Left renal pelvis (tissue), 4 donors: ENCODE measurements around the gene SLC25A51. TPM values are rescaled to one million over a fixed set of nuclear protein-coding genes. Genes with fewer than 3 reads are reported as not detected.
"Not testable (repeated sequence)": the region's sequence is repeated elsewhere in the genome, so short reads cannot be mapped to it uniquely, and the experiment has no call there.

Experiments
- DNase-seq, 4 donors: peaks; one replicate each; pipeline ENCODE4 v3.0.0-alpha.2; 2013; ENCODE audit warnings: low read depth in 4 of 4, low spot score in 3 of 4
- polyA plus RNA-seq, 4 donors: library from polyadenylated mRNA; unstranded; fragments of 120-200 nt; gene quantifications; one replicate each; pipeline ENCODE4 v1.2.1, GENCODE V29; 2013; ENCODE audit not compliant: insufficient read length in 4 of 4

SLC25A51 gene
- polyA plus RNA-seq, 4 donors: 16.1 to 20.3 (median 16.8) TPM

DNA sequence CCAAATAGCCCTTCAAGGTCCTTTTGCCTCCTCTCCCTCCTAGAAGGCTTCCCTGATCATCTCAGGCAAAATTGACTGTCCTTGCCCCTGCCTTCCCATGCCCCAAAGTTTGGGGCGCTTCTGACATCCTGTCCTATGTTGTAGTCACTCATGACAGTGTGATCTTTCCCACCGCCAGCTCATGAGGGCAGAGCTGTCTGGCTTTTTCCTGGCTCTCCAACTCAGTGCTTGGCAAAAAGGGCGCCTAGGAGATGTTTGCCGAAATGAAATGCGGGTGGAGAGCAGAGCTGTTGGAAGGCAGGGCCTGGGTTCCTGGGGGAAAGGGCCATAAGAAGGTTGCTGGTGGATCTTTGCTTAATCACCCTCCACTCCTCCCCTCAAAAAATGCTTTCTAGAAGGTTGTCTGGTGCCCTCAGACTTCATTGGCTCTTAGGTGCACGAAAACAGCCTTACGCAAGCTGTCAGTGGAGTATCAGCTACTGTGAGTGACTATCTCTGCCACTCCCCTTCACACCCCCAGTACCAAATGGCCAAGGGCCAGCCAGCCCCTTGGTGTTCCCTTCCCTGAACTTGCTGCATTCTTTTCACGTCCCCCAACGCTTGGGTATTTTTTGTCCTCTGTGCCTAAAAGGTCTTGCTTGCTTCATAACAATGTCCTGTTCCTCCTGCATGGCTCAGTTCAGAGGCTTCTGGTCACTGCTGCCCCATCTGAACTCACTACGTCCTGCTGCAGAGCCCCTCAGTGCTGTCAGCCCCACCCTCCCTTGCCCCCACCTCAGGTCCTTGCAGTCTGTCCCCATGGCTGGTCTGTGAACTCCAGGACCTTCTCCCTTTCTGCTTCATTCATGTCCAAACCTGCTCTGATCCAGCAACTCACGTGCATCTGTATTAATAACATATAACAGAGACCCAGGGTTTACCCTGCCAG is 2.6 kb upstream of the SLC25A51 start:
- DNase-seq: no peak

DNA sequence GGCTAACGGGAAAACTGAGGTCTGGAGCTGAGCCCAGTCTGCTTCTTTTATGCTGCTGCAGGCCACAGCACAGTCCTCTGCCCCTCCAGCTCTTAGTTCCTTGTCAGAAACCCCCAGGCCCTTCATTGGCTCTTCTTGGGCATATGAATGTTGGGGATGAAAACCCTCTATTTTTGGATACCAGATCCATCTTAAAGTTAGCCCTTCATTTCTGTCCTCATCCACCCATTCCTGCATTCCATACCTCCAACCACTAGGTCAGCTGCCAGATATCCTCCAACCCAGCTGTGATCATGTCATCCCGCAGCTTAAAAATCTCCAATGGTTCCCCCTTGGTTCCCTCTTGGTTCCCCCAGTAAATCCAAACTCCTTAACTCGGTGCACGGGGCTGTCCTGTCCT is 1.8 kb upstream of the SLC25A51 start:
- DNase-seq: no peak

DNA sequence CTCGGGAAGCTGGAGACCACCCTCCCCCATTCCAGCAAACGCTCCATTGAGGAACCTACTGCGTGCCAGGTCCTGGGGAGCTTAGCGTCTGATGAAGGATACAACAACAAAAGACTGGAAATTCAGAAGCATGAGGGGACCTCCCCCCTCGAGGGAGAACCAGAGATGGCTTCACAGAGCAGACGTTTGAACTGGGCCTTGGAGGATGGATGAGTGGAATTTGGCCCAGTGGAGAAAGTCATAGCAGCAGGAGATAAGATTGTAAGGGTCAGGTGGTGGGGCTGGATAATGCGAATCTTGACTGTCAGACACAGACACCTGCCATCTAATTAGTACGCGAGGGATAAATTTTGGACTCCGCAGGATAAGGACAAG is 1.2 kb upstream of the SLC25A51 start:
- DNase-seq: no peak

DNA sequence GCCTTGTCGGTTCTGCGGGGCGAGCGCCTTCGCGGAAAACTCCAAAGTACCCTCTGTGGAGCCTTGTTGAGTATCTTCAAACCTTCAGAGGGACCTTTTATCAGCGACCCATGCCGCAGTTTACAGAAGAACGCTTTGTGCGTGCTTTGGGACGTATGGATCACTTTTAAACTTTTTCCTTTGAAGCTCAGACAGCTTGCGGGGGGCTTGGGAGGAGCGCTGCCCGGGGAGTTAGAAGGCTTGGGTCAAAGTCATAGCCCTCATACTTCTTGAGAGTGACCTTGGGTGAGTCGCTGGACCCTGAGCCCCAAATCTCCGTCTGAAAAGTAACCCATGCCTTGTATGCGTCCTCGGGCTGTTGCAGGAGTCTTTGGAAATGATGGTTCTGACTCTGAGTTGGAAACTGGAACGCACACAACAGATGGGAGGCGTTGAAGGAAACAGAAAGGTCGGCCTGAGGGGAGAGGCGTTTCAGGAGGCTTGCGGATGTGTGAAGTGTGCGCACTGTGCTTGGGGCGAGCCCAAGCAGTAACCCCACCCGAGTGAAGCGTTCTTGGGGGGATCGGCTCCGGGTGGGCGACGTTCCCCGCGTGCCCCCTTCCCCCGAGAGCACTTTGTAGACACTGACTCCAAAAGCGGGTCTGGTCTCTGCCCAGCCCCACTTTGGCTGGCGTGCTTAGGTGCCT is 661 bp upstream of the SLC25A51 start:
- DNase-seq: no peak

DNA sequence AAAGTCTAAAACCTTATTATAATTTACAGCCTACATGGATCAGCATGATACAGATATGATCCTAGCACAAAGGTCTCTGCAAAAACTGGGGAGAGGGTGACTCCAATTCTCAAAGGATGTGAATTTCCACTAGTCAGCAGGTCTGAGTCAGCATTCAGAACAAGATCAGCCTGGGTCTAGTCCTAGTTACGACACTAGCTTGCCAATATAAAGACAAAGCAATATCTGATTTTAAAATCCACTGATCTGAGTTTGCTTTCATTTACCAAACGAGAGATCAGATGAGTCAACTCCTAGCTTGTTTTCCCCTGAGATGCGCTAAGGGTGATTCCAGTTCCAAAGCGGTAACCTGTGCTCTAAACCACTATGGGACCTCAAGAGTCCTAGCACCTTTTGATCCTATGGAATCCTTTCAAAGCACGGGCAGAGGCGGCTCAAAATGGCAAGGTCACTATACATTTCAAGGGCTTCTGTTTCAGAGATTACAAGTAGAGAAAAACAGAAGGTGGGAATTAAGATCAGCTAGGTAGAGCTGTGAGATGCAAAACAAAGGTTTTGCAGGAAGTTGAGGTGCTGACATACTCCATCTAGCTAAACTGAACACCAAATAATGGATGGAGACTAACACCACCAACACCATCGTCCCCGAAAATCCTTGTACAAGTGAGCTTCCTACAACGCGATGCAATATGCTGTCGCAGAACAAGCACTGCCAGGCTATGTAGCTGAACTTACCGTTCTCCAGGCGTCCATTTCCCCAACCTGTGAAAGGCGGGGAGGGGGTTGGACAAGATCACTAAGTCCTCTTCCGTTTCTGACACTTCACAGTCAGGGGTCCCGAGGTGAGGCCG is 906 bp downstream of the SLC25A51 start:
- DNase-seq: no peak

DNA sequence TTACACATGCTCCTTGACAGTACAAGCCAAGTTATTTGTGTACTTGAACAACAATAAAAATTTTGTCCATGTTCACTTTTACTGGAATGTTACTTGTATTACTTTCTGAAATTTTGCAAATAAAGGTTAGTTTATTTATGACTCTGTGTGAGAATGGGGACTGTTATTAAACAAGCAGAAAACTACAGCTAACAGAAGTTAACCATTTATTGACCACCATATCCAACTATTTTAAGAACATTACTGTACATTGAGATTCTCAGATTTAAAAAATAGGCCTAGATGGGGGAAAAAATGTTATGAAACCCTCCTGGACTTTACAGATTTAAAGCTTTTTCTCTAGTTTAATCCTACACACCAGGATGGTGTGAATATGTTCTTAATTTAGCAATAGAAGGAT is 1.8 kb downstream of the SLC25A51 start:
- no peak for DNase-seq

DNA sequence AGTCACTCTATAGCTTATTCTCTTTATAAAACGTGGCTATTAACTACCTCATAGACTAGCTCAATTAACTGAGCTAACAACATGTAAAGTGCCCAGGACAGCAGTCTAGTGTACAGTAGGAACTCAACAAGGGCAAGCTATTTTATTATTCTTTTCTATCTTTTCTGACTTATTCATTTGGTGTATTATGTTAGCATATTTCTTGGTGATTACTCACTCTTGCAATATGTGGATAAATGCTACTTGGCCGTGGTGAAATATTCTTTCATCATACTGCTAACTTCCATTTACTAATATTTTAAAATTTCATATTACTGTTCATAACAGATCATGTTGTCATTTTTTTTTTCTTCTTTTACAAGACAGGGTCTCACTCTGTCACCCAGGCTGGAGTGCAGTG is 4.9 kb downstream of the SLC25A51 start:
- DNase-seq: no peak

DNA sequence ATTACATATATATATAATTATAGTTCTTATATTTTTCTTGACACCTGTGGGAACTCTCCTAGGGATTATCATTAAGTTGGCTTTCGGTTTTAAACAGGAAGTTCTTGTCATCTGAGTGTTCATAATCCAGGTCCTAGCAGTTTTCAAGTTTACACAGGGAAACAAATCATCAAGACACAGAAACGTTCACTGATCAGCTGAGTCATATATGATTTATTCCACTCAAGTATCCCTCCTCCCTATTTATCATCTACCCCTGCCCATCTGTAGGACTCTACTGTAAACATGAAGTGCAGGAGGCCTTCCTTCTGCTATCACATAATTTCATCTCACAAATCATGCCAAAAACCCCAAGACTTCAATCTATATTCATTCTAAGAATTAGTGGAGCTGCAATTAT is 6.3 kb downstream of the SLC25A51 start:
- no peak for DNase-seq

DNA sequence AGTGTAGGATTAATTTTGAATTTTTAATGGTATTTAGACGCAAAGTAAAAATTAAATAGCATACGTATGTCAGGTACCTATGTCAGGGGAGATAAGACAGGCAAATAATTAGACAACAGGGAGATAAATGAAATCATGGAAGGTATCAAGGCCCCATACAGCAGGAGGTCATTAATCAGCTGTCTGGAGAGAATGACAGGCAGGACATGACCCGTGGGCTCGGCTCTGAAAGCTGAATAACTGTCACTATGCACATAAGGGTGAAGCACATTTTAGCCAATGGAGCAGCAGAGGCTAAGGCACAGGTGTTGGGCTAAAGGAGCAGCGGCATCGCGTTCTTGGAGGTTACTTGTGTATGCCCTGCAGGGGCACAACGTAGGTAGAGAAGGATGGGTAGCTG is 11.9 kb downstream of the SLC25A51 start:
- DNase-seq: no peak

DNA sequence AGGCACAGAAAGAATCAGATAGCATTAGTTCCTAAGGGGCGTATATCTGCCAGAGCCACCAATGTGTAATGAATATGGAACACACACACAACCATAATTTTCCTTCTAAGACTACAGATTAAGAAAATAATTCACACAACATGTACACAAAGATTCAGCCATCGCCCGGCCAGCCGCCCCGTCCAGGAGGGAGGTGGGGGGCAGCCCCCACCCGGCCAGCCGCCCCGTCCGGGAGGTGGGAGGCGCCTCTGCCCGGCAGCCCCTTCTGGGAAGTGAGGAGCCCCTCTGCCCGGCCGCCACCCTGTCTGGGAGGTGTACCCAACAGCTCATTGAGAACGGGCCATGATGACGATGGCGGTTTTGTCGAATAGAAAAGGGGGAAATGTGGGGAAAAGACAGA is 12.9 kb downstream of the SLC25A51 start:
- DNase-seq: not testable (repeated sequence)

DNA sequence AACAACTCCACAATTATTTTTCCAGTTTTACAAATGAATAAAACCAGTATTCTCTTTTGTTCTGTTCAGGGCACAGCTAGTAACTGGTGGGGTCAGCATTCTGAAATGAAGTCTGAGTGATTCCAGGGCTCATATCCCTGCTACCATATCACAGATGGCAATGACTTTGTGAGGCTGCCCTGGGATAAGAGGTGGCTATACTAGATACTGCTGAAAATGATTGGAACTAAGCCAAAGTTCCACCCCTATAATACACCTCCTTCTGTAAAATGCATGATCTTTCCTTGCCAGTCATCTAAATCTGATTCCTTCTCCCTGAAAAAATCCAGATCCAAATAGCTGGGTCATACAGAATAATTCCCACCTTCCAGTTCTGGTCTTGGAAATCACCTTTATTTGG is 14.4 kb downstream of the SLC25A51 start:
- DNase-seq: no peak

DNA sequence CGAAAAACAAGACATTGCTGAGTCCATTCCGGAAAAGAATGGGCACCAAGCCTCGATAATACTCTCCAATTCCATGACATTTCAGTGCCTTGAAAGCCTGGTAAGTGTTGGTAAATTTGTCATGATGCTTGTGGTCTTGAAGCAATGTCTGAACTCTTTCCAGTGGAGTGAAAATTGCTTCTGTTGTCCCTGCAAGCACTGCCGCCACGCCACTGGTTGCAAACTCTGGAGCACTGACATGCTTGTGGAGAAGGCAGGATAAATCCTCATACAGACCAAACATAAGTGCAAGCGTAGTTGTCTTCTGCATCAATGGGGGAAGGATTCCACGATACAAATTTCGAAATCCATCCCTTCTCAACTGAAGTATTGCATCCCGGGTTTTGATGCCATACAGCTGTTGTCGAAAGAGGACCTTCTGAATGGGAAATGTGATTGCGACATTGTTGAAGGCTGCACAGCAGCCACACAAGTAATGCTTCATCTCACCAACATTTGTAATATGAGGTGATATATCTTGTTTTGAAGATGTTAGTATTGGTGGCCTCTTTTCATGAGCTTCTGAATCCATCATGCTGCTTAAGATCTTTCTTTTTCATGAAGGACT is 15.8 kb downstream of the SLC25A51 start:
- not testable (repeated sequence) for DNase-seq

DNA sequence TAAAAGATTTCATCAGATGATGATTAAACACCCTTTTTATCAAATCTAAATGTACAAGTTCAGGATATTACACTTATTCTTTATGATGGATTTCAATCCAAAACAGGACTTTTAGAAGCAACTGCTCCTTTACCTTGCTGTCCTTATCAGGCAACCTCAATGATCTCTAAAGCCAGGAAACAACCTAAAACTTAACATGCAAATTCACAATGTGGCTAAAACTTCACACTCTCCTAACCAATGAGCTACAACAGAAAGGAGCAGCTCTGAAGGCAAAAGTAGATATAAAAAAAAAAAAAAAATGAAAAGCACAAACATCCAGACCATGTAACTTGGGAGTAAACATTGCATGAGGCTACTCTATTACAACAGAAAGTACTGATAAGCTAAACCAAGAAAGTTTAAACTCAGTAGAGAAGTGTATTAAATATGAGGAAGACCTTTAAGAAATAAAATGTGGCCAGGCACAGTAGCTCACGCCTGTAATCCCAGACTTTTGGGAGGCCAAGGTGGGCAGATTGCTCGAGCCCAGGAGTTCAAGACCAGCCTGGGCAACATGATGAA is 22.9 kb downstream of the SLC25A51 start:
- DNase-seq: no peak

DNA sequence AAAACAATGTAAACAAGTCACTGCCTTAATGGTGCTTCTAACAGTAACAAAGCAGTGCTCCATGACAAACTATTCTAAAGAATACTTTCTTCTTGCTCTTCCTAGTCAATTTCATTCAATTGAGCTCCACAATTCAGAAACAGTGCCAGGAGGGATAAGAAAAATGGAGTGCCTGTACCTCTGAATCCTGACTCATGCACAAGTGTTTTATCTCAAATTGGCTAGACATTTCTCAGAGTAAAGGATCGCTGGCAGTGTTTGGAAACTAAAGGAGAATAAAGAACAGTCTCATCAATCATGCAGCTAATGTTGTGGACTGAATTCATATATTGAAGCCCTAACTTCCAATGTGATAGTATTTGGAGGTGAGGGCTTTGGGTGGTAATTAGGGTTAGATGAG is 27.6 kb downstream of the SLC25A51 start:
- DNase-seq: no peak

DNA sequence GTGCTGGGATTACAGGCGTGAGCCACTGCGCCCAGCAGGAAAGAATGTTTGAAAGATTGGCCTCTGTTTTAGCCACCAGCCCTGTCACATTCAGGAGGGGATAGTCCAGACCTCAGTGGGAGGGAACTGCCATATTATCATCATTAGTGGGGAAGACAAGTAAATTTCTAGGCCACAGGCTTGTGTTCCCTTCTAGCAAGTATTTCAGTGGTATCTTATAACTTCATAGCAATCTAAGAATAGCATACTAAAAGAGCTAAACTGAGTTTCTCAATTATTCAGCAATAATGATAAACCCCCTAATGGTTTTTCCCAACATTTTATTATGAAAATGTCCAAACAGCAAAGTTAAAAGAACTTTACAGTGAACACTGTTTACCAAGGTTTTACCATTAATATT is 30.0 kb downstream of the SLC25A51 start:
- no peak for DNase-seq

DNA sequence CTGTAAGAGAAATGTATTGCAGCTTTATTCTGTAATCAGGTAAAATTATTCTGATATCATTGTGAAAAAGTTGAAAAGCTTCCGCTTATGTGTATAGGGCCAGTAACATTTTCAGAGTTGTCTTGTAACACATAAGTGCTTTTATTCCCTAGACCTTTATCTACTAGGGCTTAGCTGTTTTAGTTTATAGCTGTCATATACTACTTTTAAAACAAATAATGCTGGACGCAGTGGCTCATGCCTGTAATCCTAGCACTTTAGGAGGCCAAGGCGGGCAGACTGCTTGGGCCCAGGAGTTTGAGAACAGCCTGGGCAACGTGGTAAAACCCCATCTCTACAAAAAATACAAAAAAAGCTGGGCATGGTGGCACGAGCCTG is 33.1 kb downstream of the SLC25A51 start:
- no peak for DNase-seq

DNA sequence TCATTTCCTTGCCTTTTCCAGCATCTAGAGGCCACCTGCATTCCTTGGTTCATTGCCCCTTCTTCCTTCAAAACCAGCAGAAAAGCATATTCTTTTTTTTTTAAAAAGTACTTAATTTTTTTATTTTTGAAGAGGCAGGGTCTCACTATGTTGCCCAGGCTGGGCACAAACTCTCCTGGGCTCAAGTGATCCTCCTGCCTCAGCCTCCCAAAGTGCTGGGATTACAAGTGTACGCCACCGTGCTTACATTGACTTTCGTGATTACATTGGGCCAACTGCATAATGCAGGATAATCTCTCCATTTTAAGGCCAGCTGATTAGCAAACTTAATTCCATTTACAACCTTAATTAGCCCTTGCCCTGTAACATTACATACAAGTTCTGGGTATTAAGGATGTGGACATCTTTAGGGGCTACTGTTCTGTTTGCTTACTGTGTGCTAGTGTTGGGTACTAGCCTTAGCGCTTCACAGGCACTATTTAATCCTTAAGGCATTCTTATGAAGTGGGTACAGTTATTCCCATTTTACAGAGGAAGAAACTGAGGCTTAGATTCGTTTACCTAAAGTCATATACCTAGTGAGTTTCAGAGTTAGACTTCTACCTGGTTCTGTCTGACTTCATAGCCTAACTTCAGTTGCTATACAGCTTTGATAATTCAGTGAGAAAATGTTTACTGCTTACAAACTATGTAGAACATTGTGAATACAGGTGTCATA is 33.7 kb downstream of the SLC25A51 start:
- DNase-seq: no peak

DNA sequence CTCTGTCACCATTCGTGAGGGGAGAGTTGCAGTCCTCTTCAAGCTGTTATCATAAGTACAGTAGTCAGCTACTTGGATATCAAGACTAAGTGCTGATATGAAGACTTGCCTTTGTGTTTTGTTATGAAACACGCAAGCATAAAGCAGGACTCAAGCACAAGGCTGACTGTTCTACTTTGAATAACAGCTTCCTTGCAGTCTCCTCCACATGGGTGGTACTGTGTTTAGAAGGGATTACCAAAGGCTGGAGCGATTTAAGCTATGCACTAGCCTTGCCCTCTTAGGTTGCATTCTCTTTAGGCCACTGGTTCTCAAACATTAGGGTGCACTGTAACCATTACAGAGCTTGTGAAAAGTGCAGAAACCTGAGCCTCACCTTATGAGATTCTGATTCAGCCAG is 41.4 kb downstream of the SLC25A51 start:
- DNase-seq: no peak

DNA sequence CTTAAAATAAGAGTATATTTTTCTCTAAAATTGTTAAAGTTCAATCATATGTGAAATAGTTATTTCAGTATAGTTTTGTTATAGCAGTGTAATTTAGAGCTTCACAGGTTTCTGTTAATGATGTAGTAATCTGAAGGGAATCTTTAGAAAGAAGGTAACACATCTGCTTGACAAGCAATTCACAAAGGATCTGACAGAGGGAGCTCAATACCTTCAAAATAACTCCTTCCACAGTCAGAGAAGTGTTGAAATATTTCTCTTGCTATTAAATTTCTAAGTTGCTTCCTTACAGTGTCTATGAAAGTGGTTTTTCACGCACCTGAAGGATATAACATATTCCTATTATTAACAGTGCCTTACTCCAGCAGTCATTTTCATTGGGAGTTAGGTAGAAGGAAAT is 44.9 kb downstream of the SLC25A51 start:
- DNase-seq: no peak

DNA sequence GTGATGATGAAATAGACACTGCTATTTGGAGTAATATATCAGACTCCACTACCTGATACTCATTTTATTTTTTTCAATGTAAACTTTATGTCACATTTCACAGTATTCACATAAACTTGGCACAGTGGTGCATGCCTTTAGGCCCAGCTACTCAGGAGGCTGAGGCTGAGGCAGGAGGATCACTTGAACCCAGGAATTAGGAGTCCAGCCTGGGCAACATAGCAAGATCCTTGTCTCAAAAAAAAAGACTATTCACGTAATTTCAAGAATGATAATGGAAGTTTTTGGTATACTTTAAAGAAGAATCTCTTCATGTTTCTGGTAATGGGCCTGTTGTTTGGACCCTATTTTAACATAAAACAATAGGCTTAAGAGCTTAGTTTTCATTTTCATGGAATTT is 47.4 kb downstream of the SLC25A51 start:
- no peak for DNase-seq
